ENCODE measurements around the gene NTMT1. TPM values are rescaled to one million over a fixed set of nuclear protein-coding genes. Genes with fewer than 3 reads are reported as not detected.

The NTMT1 gene
- total RNA-seq, 6 donors from 2014 or later = 15.0 to 37.7 (median 23.6) TPM

GRCh38 chr9:129630967-129631673 lies 5.2 kb downstream of the NTMT1 start:
- no peak for ATAC-seq (ENCODE audit: low FRiP score in 2 of 2)
- no peak for DNase-seq

DNA sequence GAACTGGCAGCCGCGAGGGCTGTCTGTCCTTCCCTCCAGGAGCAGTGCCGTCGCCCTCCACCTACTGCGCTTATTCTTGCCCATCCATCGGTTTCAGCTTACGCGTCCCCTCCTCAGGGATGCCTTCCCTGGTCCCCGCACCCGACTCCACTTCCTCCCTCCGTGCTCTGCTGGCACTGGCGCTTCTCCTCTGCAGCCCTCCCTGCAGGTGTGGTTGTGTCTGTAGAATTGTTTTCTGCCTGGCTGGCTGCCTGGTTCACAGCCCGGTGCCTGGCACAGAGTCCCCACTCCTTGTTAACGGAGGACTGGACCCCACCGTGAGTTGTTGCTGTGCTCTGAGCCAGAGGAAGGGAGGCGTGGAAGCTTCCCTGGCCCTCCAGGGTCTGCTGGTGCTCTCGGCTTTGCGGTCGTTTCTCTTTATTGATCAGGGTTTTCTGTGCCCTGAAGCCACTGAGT lies 5.7 kb downstream of the NTMT1 start:
- no peak overlapping the region for H3K4me3 ChIP-seq
- no peak for DNase-seq
- no peak overlapping the region for H3K27ac ChIP-seq
- no peaks in the 10 kb centered on the region for H3K27me3 ChIP-seq
- H3K9me3 ChIP-seq = no peaks in the 10 kb centered on the region
- 82 to 84% methylated on average over 19 of the region's 19 CpGs for WGBS, 2 donors
- peaks cover 16 to 47% (median 41%) of the 10 kb centered on the region in 4 donors for H3K36me3 ChIP-seq
- no peak for ATAC-seq (ENCODE audit: low FRiP score in 2 of 2)
- no peak for TF ChIP-seq EP300 (IDR thresholded peaks at IDR 0.05)
- TF ChIP-seq, protein P1, sequence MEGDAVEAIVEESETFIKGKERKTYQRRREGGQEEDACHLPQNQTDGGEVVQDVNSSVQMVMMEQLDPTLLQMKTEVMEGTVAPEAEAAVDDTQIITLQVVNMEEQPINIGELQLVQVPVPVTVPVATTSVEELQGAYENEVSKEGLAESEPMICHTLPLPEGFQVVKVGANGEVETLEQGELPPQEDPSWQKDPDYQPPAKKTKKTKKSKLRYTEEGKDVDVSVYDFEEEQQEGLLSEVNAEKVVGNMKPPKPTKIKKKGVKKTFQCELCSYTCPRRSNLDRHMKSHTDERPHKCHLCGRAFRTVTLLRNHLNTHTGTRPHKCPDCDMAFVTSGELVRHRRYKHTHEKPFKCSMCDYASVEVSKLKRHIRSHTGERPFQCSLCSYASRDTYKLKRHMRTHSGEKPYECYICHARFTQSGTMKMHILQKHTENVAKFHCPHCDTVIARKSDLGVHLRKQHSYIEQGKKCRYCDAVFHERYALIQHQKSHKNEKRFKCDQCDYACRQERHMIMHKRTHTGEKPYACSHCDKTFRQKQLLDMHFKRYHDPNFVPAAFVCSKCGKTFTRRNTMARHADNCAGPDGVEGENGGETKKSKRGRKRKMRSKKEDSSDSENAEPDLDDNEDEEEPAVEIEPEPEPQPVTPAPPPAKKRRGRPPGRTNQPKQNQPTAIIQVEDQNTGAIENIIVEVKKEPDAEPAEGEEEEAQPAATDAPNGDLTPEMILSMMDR (IDR thresholded peaks at IDR 0.05) = no peak
- no peak for TF ChIP-seq POLR2AphosphoS5 (IDR thresholded peaks at IDR 0.05)
- no peak for TF ChIP-seq POLR2A (IDR thresholded peaks at IDR 0.05)
- H3K4me1 ChIP-seq = peaks cover 16 to 52% (median 23%) of the 10 kb centered on the region in 4 donors

More at GRCh38 chr9:129630967-129631673, 5.2 kb downstream of the NTMT1 start:
- peaks cover 16 to 57% (median 25%) of the 10 kb centered on the region in 4 donors for H3K4me1 ChIP-seq
- no peak overlapping the region for H3K4me3 ChIP-seq
- H3K36me3 ChIP-seq = peaks cover 16 to 42% (median 37%) of the 10 kb centered on the region in 4 donors
- 83 to 84% methylated on average over 21 of the region's 21 CpGs for WGBS, 2 donors
- TF ChIP-seq POLR2A (IDR thresholded peaks at IDR 0.05) = no peak
- TF ChIP-seq, protein P1 (IDR thresholded peaks at IDR 0.05) = no peak
- no peak for TF ChIP-seq POLR2AphosphoS5 (IDR thresholded peaks at IDR 0.05)
- no peak for TF ChIP-seq EP300 (IDR thresholded peaks at IDR 0.05)
- no peaks in the 10 kb centered on the region for H3K27me3 ChIP-seq
- no peak overlapping the region for H3K27ac ChIP-seq
- H3K9me3 ChIP-seq = no peaks in the 10 kb centered on the region

DNA sequence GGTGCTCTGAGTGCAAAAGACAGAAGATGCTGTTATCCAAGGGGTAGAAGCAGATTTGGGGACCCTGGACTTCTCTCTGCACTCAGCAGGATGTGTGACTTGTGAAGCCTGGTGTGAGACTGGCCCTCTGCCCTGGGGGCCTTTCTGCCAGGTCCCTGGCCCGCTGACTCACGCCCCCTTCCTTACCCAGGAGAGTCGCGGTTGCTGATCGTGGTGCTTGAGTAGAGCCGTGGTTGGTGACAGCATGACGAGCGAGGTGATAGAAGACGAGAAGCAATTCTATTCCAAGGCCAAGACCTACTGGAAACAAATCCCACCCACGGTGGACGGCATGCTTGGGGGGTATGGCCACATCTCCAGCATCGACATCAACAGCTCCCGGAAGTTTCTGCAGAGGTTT lies 6.5 kb downstream of the NTMT1 start:
- ATAC-seq (ENCODE audit: low FRiP score in 2 of 2) (no peak), DNase-seq (no peak)
- no peak overlapping the region for H3K4me3 ChIP-seq
- peaks cover 11 to 45% (median 15%) of the 10 kb centered on the region in 4 donors for H3K4me1 ChIP-seq
- TF ChIP-seq POLR2A (IDR thresholded peaks at IDR 0.05) (no peak), EP300 (IDR thresholded peaks at IDR 0.05) (no peak), POLR2AphosphoS5 (IDR thresholded peaks at IDR 0.05) (no peak)
- TF ChIP-seq, protein P1 (IDR thresholded peaks at IDR 0.05) = no peak
- H3K27ac ChIP-seq = no peak overlapping the region
- WGBS, 2 donors = 74 to 80% methylated on average over 11 to 13 of the region's 13 CpGs
- no peaks in the 10 kb centered on the region for H3K9me3 ChIP-seq
- H3K27me3 ChIP-seq = no peaks in the 10 kb centered on the region
- peaks cover 20 to 55% (median 49%) of the 10 kb centered on the region in 4 donors for H3K36me3 ChIP-seq

- TF ChIP-seq, protein P1 (IDR thresholded peaks at IDR 0.05) = no peak
- TF ChIP-seq POLR2AphosphoS5 (IDR thresholded peaks at IDR 0.05) (no peak), POLR2A (IDR thresholded peaks at IDR 0.05) (no peak), EP300 (IDR thresholded peaks at IDR 0.05) (no peak)
- H3K4me1 ChIP-seq = peaks cover 4 to 37% (median 8%) of the 10 kb centered on the region in 4 donors
- no peaks in the 10 kb centered on the region for H3K27me3 ChIP-seq
- H3K27ac ChIP-seq = no peak overlapping the region
- H3K9me3 ChIP-seq = no peaks in the 10 kb centered on the region
- ATAC-seq (ENCODE audit: low FRiP score in 2 of 2) (no peak), DNase-seq (no peak)
- H3K4me3 ChIP-seq = no peak overlapping the region
- peaks cover 23 to 62% (median 56%) of the 10 kb centered on the region in 4 donors for H3K36me3 ChIP-seq
- WGBS, 2 donors = 88 to 93% methylated on average over 4 of the region's 4 CpGs
Measured at GRCh38 chr9:129633207-129633606, 7.2 kb downstream of the NTMT1 start.
